ENCODE measurements around the gene CAMKMT.

- no peak for TF ChIP-seq YY1 (IDR thresholded peaks at IDR 0.05; ENCODE audit: insufficient read depth, insufficient read length)
- no peak for TF ChIP-seq ZNF274 (IDR thresholded peaks at IDR 0.05; ENCODE audit: low read depth, low read length)
These were observed 362.2 kb downstream of the CAMKMT start for GRCh38 chr2:44723921-44724320.

Measured in NT2/D1 (cell line).